ENCODE results near the gene ZNRF3. TPM values are rescaled to one million over a fixed set of nuclear protein-coding genes. Genes with fewer than 3 reads are reported as not detected.

The ZNRF3 gene
- total and polyA plus RNA-seq, 9 donors = 7.4 to 24.3 (median 11.6) TPM

DNA sequence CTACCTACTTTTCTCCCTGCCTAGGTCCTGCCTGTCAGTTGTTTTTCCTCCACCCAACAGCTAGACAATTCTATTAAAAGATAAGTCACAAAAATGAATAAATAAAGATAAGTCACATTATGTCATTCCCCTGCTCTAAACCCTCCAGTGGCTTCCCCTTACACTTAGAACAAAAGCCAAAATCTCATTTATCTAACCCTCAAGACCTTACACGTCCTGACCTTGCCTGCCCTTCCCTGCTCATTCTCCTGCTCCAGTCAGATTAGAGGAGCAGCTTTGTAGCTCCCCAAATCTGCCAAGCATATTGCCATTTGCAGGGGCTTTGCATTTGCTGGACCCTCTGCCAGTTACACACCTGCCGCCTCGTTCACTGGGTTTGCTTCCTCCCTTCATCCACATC, 206.1 kb downstream of the ZNRF3 start:
- 71 to 87% (median 72%) methylated on average over 3 of the region's 3 CpGs for WGBS, 3 donors
- no peak for DNase-seq
- Histone ChIP-seq H3K9me3 (no peaks in the 10 kb centered on the region), H3K27ac (no peak overlapping the region), H3K27me3 (no peaks in the 10 kb centered on the region), H3K36me3 (no peaks in the 10 kb centered on the region), H3K4me1 (ENCODE audit: insufficient read depth) (peaks cover 24% of the 10 kb centered on the region), H3K4me3 (no peak overlapping the region)
- TF ChIP-seq, protein P1, sequence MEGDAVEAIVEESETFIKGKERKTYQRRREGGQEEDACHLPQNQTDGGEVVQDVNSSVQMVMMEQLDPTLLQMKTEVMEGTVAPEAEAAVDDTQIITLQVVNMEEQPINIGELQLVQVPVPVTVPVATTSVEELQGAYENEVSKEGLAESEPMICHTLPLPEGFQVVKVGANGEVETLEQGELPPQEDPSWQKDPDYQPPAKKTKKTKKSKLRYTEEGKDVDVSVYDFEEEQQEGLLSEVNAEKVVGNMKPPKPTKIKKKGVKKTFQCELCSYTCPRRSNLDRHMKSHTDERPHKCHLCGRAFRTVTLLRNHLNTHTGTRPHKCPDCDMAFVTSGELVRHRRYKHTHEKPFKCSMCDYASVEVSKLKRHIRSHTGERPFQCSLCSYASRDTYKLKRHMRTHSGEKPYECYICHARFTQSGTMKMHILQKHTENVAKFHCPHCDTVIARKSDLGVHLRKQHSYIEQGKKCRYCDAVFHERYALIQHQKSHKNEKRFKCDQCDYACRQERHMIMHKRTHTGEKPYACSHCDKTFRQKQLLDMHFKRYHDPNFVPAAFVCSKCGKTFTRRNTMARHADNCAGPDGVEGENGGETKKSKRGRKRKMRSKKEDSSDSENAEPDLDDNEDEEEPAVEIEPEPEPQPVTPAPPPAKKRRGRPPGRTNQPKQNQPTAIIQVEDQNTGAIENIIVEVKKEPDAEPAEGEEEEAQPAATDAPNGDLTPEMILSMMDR (IDR thresholded peaks at IDR 0.05) = no peak
- TF ChIP-seq POLR2A (IDR thresholded peaks at IDR 0.05) (no peak), EP300 (IDR thresholded peaks at IDR 0.05) (no peak)
- intact Hi-C loops (cut with DNase I) = no loop called here

DNA sequence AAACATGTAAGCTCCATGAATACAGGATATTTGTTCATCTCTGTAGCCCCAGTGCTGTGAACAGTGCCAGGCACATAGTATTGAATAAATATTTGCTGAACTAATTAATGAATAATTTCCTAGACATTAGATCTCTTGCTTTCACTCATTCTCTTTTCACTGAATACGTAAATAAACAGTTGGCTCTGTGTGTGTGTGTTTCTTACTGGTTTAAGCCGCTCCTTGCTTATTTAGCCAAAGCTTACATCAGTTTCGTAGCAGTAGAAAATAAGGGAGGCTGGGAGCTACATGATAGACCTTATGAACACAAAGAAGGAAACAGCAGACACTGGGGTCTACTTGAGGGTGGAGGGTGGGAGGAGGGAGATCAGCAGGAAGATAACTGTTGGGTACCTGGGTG, 206.7 kb downstream of the ZNRF3 start:
- DNase-seq = no peak
- Histone ChIP-seq H3K36me3 (no peaks in the 10 kb centered on the region), H3K4me1 (ENCODE audit: insufficient read depth) (peaks cover 29% of the 10 kb centered on the region), H3K27me3 (no peaks in the 10 kb centered on the region), H3K4me3 (no peak overlapping the region), H3K9me3 (no peaks in the 10 kb centered on the region), H3K27ac (no peak overlapping the region)
- WGBS, 3 donors = 91 to 93% (median 92%) methylated on average over 3 of the region's 3 CpGs
- intact Hi-C loops (cut with DNase I) = no loop called here
- TF ChIP-seq POLR2A (IDR thresholded peaks at IDR 0.05) (no peak), EP300 (IDR thresholded peaks at IDR 0.05) (no peak)
- TF ChIP-seq, protein P1 (IDR thresholded peaks at IDR 0.05) = no peak

DNA sequence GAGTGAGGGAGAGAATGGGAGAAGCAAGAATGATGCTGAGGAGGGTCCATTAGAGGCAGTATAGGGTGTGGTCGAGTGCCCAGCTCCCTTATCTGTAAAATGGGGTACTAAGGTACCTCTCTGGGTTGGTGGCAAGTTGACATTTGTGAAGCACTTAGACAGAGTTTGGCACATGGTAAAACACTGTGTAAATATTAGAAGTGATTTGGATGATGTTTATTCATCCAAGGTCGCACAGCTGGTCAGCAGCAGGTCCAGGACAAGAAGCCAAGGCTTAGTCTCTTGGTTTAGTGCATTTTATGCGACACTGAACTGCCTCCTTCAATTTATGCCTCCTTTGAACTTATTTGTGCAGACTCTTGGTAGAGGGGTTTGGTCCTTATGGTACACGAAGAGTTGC, 208.9 kb downstream of the ZNRF3 start:
- 25 to 54% (median 40%) methylated on average over 4 of the region's 4 CpGs for WGBS, 3 donors
- intact Hi-C loops (cut with DNase I) = no loop called here
- H3K36me3 ChIP-seq = no peaks in the 10 kb centered on the region
- H3K4me3 ChIP-seq = no peak overlapping the region
- peak overlapping the region in 1 of 2 donors; percentile 80 for H3K27ac ChIP-seq
- DNase-seq = no peak
- H3K27me3 ChIP-seq = no peaks in the 10 kb centered on the region
- no peaks in the 10 kb centered on the region for H3K9me3 ChIP-seq
- TF ChIP-seq EP300 (IDR thresholded peaks at IDR 0.05) = no peak
- TF ChIP-seq, protein P1 (IDR thresholded peaks at IDR 0.05) = no peak
- TF ChIP-seq POLR2A (IDR thresholded peaks at IDR 0.05) = no peak
- H3K4me1 ChIP-seq (ENCODE audit: insufficient read depth) = peaks cover 40% of the 10 kb centered on the region

DNA sequence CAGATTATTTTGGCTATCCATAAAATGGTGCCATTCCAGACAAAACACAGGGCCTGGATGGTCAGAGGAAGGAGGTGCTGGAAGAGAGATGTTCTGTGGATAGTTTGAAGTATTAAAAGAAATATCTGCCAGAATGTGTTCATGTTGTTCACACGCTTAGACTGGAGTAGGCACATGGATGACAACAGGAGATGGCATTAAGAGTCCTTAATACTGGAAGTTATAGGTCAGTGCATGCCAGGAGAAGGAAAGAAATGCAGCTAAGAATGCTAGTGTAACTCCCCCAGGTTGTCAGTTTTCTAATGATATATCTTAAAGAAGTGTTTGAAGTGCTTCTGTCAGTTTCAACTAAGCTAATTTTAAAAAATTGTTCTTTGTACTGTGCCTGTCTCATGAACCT, 209.7 kb downstream of the ZNRF3 start:
- 50 to 66% (median 54%) methylated on average over 1 of the region's 1 CpG for WGBS, 3 donors
- H3K27ac ChIP-seq = peak overlapping the region in 1 of 2 donors; percentile 80
- intact Hi-C loops (cut with DNase I) = no loop called here

More for the DNA sequence above, 209.7 kb downstream of the ZNRF3 start:
- Histone ChIP-seq H3K36me3 (no peaks in the 10 kb centered on the region), H3K4me1 (ENCODE audit: insufficient read depth) (peaks cover 43% of the 10 kb centered on the region), H3K9me3 (no peaks in the 10 kb centered on the region), H3K27me3 (no peaks in the 10 kb centered on the region), H3K4me3 (no peak overlapping the region)
- no peak for DNase-seq
- TF ChIP-seq POLR2A (IDR thresholded peaks at IDR 0.05) = no peak
- TF ChIP-seq, protein P1 (IDR thresholded peaks at IDR 0.05) = no peak
- TF ChIP-seq EP300 (IDR thresholded peaks at IDR 0.05) = no peak
